ENCODE data around the gene RPH3AL.

RPH3AL gene

DNA sequence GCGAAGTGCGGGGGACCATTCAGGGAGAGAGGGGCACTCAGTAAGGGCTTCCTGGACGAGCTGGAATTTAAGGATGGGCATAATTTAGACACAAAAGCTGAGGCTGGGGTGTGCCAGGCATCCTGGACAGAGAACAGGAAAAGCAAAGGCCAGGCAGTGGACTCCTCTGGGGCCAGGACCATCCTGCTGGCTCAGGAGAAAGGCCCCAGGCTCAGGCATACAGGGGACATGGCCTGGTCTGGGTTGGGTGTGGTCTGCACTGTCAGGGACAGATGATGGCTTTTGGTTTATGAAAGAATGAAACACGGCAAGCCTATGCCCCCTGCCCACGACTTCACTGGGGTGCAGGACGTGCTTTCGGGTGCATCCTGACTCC, 122.2 kb downstream of the RPH3AL start:
- ChIA-PET CTCF (no interaction called here), POLR2A (no interaction called here)
- no peak for TF ChIP-seq ZNF266 (tag by site-specific recombination; IDR thresholded peaks at IDR 0.05; ENCODE audit: low read depth)
- no peak for TF ChIP-seq SP7 (tag by site-specific recombination; IDR thresholded peaks at IDR 0.05)
- no peak for TF ChIP-seq ATF2 (tag by site-specific recombination; IDR thresholded peaks at IDR 0.05; ENCODE audit: low read depth)
- TF ChIP-seq MEIS1 (CRISPR knock-in tag; IDR thresholded peaks at IDR 0.05; ENCODE audit: borderline replicate concordance): no peak
- H3K27ac ChIP-seq (ENCODE audit: extremely low read depth, low read depth, low read length): no peak overlapping the region
- no peaks in the 10 kb centered on the region for H3K36me3 ChIP-seq (ENCODE audit: control insufficient read depth in 2 of 2, insufficient read depth in 1 of 2, low read length in 2 of 2)
- no peaks in the 10 kb centered on the region for H3K9me3 ChIP-seq (ENCODE audit: control insufficient read depth, insufficient read depth, low read depth, low read length)
- H3K4me3 ChIP-seq (ENCODE audit: low read depth, low read length): no peak overlapping the region
- H3K4me1 ChIP-seq (ENCODE audit: control insufficient read depth, insufficient read depth, low read length): no peaks in the 10 kb centered on the region

DNA sequence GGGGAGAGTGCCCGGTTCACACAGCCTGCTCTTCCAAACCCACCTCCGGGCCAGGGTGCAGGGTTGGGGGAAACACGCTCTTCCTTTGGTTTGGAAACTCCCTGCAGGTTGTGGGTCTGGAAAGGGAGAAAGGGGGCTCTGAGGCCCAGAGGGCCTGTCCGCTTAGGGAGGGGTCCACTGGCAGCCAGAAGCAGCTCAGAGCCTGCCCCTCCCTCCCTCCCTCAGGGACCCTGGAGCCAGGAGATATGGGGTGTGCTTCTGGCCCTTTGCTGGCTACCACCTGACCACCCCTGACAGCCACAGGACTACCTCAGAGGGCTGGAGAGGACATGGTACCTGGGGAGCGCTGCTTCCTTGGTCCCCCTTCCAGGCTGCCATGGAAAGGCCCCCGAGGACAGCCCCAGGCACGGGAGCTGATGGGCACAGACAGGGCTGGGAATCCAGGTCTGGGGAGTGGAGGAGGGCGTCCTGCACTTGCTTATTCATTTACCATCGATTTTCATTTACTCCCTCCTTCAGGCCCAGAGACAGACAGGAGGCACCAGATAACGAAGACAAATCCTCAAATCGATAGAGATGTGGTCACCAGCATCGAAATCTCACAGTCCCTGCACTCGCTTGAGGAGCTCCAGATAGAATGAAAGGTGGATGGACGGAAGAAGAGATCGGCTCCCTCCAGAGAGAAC, 122.8 kb downstream of the RPH3AL start:
- no peak for TF ChIP-seq ZXDB (tag by site-specific recombination; IDR thresholded peaks at IDR 0.05)
- TF ChIP-seq ZNF426 (tag by site-specific recombination; IDR thresholded peaks at IDR 0.05): no peak
- TF ChIP-seq, protein P1, sequence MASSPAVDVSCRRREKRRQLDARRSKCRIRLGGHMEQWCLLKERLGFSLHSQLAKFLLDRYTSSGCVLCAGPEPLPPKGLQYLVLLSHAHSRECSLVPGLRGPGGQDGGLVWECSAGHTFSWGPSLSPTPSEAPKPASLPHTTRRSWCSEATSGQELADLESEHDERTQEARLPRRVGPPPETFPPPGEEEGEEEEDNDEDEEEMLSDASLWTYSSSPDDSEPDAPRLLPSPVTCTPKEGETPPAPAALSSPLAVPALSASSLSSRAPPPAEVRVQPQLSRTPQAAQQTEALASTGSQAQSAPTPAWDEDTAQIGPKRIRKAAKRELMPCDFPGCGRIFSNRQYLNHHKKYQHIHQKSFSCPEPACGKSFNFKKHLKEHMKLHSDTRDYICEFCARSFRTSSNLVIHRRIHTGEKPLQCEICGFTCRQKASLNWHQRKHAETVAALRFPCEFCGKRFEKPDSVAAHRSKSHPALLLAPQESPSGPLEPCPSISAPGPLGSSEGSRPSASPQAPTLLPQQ (tag by site-specific recombination; IDR thresholded peaks at IDR 0.05): no peak
- TF ChIP-seq TCF7L2 (IDR thresholded peaks at IDR 0.05; ENCODE audit: borderline replicate concordance, low read depth, low read length): no peak
- no peak for TF ChIP-seq ZNF768 (tag by site-specific recombination; IDR thresholded peaks at IDR 0.05)
- TF ChIP-seq KLF10 (tag by site-specific recombination; IDR thresholded peaks at IDR 0.05): no peak
- no peak for TF ChIP-seq ZNF274 (IDR thresholded peaks at IDR 0.05; ENCODE audit: low read length)
- no peak for TF ChIP-seq ZNF274 (tag by site-specific recombination; IDR thresholded peaks at IDR 0.05; ENCODE audit: borderline replicate concordance)
- TF ChIP-seq ZNF248 (tag by site-specific recombination; IDR thresholded peaks at IDR 0.05): no peak
- TF ChIP-seq GLI4 (tag by site-specific recombination; IDR thresholded peaks at IDR 0.05): no peak
- TF ChIP-seq, protein P2, sequence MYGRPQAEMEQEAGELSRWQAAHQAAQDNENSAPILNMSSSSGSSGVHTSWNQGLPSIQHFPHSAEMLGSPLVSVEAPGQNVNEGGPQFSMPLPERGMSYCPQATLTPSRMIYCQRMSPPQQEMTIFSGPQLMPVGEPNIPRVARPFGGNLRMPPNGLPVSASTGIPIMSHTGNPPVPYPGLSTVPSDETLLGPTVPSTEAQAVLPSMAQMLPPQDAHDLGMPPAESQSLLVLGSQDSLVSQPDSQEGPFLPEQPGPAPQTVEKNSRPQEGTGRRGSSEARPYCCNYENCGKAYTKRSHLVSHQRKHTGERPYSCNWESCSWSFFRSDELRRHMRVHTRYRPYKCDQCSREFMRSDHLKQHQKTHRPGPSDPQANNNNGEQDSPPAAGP (tag by site-specific recombination; IDR thresholded peaks at IDR 0.05): no peak
- no peak for TF ChIP-seq ZNF169 (tag by site-specific recombination; IDR thresholded peaks at IDR 0.05)
- TF ChIP-seq ZNF629 (tag by site-specific recombination; IDR thresholded peaks at IDR 0.05): no peak
- TF ChIP-seq ZNF530 (tag by site-specific recombination; IDR thresholded peaks at IDR 0.05; ENCODE audit: low read depth): no peak
- TF ChIP-seq GFI1B (tag by site-specific recombination; IDR thresholded peaks at IDR 0.05): no peak
- TF ChIP-seq, protein P3, sequence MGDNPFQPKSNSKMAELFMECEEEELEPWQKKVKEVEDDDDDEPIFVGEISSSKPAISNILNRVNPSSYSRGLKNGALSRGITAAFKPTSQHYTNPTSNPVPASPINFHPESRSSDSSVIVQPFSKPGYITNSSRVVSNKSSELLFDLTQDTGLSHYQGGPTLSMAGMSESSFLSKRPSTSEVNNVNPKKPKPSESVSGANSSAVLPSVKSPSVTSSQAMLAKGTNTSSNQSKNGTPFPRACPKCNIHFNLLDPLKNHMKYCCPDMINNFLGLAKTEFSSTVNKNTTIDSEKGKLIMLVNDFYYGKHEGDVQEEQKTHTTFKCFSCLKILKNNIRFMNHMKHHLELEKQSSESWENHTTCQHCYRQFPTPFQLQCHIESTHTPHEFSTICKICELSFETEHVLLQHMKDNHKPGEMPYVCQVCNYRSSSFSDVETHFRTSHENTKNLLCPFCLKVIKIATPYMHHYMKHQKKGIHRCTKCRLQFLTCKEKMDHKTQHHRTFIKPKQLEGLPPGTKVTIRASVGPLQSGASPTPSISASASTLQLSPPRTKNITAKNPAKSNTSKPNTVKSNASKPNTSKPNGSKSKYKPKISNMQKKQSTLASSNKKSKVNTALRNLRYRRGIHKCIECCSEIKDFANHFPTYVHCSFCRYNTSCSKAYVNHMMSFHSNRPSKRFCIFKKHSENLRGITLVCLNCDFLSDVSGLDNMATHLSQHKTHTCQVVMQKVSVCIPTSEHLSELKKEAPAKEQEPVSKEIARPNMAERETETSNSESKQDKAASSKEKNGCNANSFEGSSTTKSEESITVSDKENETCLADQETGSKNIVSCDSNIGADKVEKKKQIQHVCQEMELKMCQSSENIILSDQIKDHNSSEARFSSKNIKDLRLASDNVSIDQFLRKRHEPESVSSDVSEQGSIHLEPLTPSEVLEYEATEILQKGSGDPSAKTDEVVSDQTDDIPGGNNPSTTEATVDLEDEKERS (tag by site-specific recombination; IDR thresholded peaks at IDR 0.05): no peak
- TF ChIP-seq YY1 (tag by site-specific recombination; IDR thresholded peaks at IDR 0.05): no peak
- no peak for TF ChIP-seq MZF1 (tag by site-specific recombination; IDR thresholded peaks at IDR 0.05; ENCODE audit: borderline replicate concordance)
- no peak for TF ChIP-seq ZNF777 (tag by site-specific recombination; IDR thresholded peaks at IDR 0.05; ENCODE audit: borderline replicate concordance)
- no peak for TF ChIP-seq BCL6B (tag by site-specific recombination; IDR thresholded peaks at IDR 0.05)
- H3K36me3 ChIP-seq (ENCODE audit: control insufficient read depth in 2 of 2, insufficient read depth in 1 of 2, low read length in 2 of 2): no peaks in the 10 kb centered on the region
- CTCF ChIA-PET: no interaction called here
- H3K4me1 ChIP-seq (ENCODE audit: control insufficient read depth, insufficient read depth, low read length): no peaks in the 10 kb centered on the region
- H3K4me3 ChIP-seq (ENCODE audit: low read depth, low read length): no peak overlapping the region
- H3K27ac ChIP-seq (ENCODE audit: extremely low read depth, low read depth, low read length): no peak overlapping the region
- H3K9me3 ChIP-seq (ENCODE audit: control insufficient read depth, insufficient read depth, low read depth, low read length): no peaks in the 10 kb centered on the region
- POLR2A ChIA-PET: no interaction called here
